GM19043 (cell line): ENCODE results near the gene GPRC5B.

ENCODE experiments used
- ATAC-seq: cut with Tn5 transposase; IDR thresholded peaks from one replicate; pipeline ENCODE4 v1.9.1; 2021; ENCODE audit warnings: low read depth; ENCODE audit not compliant: unreplicated experiment

GPRC5B gene

GRCh38 chr16:19874026-19874425 lies 10.6 kb downstream of the GPRC5B start:
- no peak for ATAC-seq

- no peak for ATAC-seq
These were observed 11.7 kb downstream of the GPRC5B start for GRCh38 chr16:19872935-19873334.

- ATAC-seq = no peak
These were observed 12.3 kb downstream of the GPRC5B start for GRCh38 chr16:19872179-19872863.

- no peak for ATAC-seq
These were observed 12.9 kb downstream of the GPRC5B start for GRCh38 chr16:19871721-19872120.

GRCh38 chr16:19868421-19868820 lies 16.2 kb downstream of the GPRC5B start:
- ATAC-seq = no peak

- ATAC-seq = no peak
These were observed 20.1 kb downstream of the GPRC5B start for GRCh38 chr16:19864566-19864965.

DNA sequence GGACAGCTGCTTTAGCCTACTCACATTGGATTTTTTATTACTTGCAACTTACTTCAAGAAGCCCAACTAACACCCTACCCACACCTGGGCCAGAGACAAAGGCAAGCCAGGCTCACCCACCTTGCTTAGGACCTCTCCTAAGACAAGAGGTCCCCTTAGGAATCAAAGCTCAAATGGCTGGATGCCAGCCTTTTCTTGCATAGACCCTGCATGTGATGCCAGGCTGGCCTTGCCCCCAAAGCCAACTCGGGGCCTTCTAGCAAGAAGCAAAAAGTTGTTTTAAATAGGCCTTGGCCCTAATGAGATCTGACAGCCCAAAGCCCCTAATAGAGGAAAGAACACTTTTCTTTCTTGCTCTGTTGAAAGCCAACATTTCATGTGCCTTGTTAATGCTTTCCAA lies 20.7 kb downstream of the GPRC5B start:
- no peak for ATAC-seq

DNA sequence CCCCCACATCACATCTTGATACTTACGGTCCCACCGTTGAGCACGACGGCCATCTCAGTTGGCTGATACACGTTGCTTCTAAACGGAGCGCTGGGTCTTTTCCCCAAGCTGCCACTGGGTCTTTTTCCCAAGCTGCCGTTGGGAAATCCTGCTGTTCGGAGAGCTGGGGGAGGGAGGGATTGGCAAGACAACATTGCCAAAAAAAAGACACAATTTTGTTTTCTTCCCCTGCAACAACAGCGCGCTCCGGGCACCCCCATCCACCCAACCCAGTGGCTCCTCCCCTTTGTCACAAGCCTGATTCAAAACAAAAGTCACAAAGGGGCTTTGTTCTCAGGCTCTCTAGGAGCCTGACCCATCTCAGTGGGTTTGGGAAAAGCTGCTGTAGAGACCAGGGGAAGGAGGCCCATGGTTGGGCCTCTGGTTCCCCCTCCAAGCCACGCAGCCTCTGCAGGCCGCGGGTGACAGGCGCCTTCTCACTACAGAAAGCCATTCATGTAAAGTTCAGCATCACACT lies 22.8 kb downstream of the GPRC5B start:
- ATAC-seq = no peak

- ATAC-seq = no peak
These were observed 23.5 kb downstream of the GPRC5B start for GRCh38 chr16:19861133-19861532.

DNA sequence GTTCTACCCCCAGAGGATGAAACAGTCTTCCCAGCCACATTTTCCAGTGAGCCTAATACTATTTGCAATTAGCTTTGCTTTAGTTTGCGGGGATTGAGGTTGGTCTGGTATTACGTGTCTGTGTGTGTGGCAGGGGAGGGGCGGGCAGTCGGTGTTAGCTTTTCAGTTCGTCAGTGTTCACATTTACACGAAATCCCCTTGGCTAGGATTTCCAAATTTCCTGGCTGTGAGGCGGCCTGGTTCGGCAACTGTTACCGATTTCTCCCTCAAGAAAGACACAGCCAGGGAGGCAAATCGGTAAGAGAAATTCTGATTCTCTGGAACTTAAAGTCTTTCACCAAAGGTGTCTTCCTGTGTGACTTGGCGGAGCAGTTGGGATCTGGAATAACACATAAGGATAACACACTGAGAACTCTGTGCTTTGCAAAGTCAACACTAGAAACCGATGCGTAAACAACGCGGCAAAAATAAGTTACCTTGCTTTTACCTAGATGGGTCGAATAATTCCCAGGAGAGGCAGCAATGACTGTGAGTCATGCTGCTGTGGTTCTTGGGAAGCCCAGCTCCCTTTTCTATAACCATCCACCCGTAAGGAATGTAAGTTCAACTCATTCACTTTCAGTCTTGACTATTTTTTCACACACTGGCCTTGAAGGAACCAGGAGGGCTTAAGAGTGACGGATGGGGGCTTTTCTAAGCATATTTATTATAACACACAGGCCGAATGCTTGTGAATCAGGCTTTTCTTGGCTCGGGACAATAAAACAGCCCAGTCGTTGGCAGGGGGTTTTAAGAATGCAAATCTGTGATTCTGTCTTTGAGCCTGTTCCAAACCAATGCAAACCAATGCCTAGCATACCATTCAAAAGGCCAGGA lies 24.2 kb downstream of the GPRC5B start:
- ATAC-seq = no peak

DNA sequence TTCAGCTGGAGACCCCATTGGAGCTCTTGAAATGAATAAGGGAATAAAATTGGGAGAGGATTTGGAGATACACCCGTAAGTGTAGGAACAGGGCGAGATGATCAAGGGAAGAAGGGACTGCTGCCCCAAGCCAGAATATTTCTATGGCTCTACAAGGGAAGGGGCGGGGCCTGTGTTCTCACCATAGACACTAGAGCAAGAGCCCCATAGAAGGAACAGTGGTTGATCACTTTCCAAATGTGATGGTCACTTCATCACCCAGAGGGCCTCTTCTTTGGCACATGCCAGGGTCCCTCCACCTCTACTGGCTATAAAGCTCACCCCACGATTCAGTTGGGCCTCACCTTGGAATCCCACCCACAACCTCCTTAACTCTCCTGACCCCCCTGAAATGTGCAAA lies 25.0 kb downstream of the GPRC5B start:
- no peak for ATAC-seq

DNA sequence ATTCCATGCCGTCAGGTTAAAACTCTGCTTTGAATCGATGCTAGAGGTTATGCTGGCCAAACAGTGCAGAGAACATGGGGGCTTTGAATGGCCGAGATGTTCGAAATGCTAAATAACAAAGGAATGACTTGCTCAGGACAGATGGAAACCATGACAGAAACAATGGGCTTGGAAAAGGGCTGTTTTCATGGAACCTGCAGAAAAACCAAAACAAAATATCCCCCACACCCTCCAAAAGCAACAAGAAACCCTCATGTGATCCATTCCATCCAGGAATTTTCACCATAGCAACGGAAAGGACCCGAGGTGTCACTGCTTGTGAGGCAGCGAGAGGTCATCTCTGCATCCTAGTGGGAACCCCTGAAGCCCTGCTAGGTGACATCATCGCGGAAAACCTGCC lies 25.5 kb downstream of the GPRC5B start:
- ATAC-seq = no peak

DNA sequence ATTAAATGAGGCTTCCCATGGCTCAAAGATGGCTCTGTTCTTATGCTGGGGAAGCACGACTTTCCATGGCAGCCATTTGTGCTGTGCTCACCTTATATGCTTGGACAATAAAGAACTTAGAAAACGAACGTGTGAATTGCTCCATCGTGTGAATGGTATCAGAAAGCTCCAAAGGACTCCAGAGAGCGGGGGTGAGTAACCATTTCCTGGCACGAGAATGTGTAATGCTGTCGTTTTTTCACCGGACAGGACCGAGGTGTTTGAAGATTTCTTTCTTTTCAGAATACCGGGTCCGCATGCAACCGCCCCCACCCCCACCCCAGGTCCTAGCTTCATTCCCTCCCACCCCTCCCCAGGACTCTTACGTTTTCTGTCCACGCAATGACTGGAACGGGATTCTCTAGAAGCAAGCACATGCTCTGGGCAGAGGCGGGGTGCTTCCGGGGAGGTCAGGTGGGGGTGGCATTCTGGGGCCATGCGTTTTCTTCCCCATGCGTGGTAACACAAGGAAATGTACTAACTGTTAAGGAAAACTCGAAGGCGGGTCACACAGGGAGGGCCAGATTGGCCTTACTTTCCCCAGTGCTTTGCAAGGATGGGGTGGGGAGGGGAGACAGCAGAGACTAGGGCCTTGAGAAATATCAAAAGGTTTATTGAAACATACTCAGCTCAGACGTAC lies 26.2 kb downstream of the GPRC5B start:
- no peak for ATAC-seq

DNA sequence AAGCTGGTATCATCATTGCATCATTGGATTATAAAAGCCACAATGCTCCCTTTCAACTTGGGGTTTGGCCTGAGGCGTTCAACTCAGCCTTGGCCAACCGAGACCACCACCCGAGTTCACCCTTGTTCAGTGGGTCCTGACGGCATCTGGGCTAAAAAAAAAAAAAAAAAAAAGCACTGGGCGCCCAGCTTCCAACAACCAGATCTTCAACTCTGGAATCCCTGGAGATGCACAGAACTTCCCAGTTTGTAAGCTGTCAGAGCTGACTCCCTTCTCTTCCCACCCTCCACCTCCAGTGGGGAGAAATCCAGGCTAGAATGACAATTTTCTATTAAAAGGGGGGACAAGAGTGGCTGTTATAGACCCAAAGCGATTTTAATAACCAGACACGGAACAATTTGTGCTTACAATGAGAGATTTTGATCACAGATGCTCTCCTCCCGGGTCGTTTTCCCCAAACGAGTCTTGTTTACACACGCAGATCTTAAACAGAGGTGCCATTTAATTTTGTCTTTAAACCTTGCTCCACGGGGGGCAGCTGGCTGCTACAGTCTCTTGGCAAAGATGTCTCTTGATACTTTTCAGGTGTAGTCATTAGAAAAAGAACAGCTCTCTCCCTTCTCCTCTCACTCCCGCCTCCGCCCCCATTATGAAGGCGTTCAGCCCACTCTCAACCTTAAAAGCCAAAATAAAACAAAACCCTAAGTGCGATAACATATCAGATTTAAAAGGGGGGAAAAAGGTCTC lies 26.9 kb downstream of the GPRC5B start:
- no peak for ATAC-seq

DNA sequence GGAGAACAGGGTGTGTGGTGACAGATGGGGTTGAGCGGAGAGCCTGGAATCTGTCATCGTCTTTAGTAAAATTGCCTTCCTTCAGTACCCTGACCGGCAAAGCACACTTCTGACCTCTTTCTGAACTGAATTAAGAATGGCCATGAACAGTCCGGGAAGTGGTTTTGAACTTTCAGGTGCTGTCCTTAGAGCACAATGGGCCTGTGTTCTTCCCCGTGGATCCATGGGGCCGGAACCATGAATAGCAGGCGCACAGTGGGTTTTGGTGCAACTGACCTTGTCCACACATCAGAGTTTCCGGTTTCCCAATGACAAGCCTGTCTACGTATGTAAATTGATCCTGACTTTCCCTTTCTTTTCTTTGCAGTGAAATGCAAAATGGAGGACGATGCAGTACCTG lies 28.5 kb downstream of the GPRC5B start:
- ATAC-seq = no peak

DNA sequence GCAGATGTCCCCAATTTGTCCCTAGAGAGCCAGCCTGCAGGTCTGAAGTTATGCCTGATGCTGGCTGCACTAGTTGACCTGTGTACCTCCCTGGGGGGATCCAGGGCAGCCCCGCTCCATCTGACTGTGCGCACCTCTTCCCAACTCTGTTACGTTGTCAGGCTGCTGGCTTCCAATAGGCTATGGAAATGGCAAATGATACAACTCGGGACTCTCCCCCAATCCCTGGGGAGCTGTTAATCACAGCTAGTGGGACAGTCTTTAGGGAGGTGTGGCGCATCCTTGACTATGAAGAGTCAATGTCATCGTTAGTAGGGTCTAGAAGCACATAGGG lies 30.1 kb downstream of the GPRC5B start:
- no peak for ATAC-seq

DNA sequence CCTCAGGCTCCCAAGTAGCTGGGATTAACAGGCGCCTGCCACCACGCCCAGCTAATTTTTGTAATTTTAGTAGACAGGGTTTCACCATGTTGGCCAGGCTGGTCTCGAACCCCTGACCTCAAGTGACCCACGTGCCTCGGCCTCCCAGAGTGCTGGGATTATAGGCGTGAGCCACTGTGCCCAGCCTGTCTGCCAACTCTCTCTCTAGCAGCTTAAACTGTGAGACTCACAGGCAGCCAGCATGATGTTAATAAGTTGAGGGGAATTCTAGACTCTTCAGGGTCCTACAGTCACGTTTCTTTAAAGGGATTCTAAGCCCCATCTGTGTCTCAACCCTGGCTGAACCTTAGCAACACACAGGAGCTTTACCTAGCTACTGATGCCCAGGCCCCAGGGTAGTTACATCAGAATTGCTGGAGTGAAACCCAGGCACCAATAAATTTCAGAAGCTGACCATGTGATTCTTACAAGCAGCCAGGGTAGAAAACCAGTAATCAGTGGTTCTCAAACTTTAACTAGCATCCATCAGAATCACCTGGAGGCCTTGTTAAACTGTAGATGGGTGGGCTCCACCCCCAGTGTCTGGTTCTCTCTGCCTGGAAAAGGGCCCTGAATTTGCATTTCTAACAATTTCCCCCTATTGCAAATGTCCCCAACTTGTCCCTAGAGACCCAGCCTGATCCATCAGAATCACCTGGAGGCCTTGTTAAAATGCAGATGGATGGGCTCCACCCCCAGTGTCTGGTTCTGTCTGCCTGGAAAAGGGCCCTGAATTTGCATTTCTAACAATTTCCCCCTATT lies 30.7 kb downstream of the GPRC5B start:
- ATAC-seq = no peak

- ATAC-seq = no peak
These were observed 31.4 kb downstream of the GPRC5B start for GRCh38 chr16:19853132-19853741.

GRCh38 chr16:19851476-19851875 lies 33.2 kb downstream of the GPRC5B start:
- ATAC-seq = no peak
